Retinal pigment epithelial cell (primary cell): ENCODE measurements around the gene ASB7.

Experiments used
- DNase-seq: peaks from one replicate; pipeline ENCODE4 v3.0.0-alpha.2; 2010; ENCODE audit warnings: low read depth
- H3K4me3 ChIP-seq: 2 replicates; pipeline ENCODE4 v1.5.1; 2011; ENCODE audit warnings: mild to moderate bottlenecking, low read length, control low read depth, moderate library complexity
- CTCF ChIP-seq: conservative IDR thresholded peaks from 2 replicates; pipeline ENCODE4 v1.5.1; 2011; ENCODE audit warnings: low read depth, low read length, control low read depth, inconsistent platforms

ASB7 gene

GRCh38 chr15:100628746-100629145 lies 26.4 kb downstream of the ASB7 start:
- DNase-seq: no peak
- no peak overlapping the region for H3K4me3 ChIP-seq
- TF ChIP-seq CTCF: no peak

GRCh38 chr15:100631831-100632230 lies 29.4 kb downstream of the ASB7 start:
- H3K4me3 ChIP-seq: no peak overlapping the region
- DNase-seq: no peak
- TF ChIP-seq CTCF: no peak

- H3K4me3 ChIP-seq: no peak overlapping the region
- no peak for DNase-seq
- no peak for TF ChIP-seq CTCF
These were observed 31.3 kb downstream of the ASB7 start for GRCh38 chr15:100633763-100634075.

GRCh38 chr15:100635406-100636071 lies 33.1 kb downstream of the ASB7 start:
- no peak for TF ChIP-seq CTCF
- no peak overlapping the region for H3K4me3 ChIP-seq
- DNase-seq: peak; percentile 80

- no peak for TF ChIP-seq CTCF
- H3K4me3 ChIP-seq: no peak overlapping the region
- no peak for DNase-seq
These were observed 35.9 kb downstream of the ASB7 start for GRCh38 chr15:100638177-100638730.

- TF ChIP-seq CTCF: peak; percentile 8
- no peak overlapping the region for H3K4me3 ChIP-seq
- peak; percentile 25 for DNase-seq
These were observed 40.0 kb downstream of the ASB7 start for GRCh38 chr15:100642213-100642949.

GRCh38 chr15:100642950-100643338 lies 40.6 kb downstream of the ASB7 start:
- no peak for DNase-seq
- no peak overlapping the region for H3K4me3 ChIP-seq
- TF ChIP-seq CTCF: no peak
